ENCODE results near the gene URB1.
A peak's percentile ranks its signal among the peaks of the same experiment; 100 is the strongest.
"Not testable (repeated sequence)": the region's sequence is repeated elsewhere in the genome, so short reads cannot be mapped to it uniquely, and the experiment has no call there.

The URB1 gene

GRCh38 chr21:32279377-32279680 lies 113.5 kb downstream of the URB1 start:
- no peak for DNase-seq

- DNase-seq: peak; percentile 89
Observed at GRCh38 chr21:32278518-32279376, 114.1 kb downstream of the URB1 start, which contains the start of gene MIS18A. Gene MIS18A, minus strand, starts transcription at chr21:32279049. Its CDS starts 35 bp downstream, at chr21:32279014.

- no peak for DNase-seq
Observed at GRCh38 chr21:32278103-32278502, 114.7 kb downstream of the URB1 start.

- no peak for DNase-seq
Observed at GRCh38 chr21:32276671-32277070, 116.1 kb downstream of the URB1 start.

GRCh38 chr21:32270748-32271147 lies 122.1 kb downstream of the URB1 start:
- DNase-seq: no peak

GRCh38 chr21:32265321-32265720 lies 127.5 kb downstream of the URB1 start:
- not testable (repeated sequence) for DNase-seq

GRCh38 chr21:32261929-32262328 lies 130.9 kb downstream of the URB1 start:
- DNase-seq: no peak
